MM.1S (cell line): Measurements from ENCODE around the gene NDUFC2.
"Not testable (repeated sequence)": the region's sequence is repeated elsewhere in the genome, so short reads cannot be mapped to it uniquely, and the experiment has no call there.

ENCODE experiments used
- DNase-seq: peaks from one replicate; pipeline ENCODE4 v3.0.0-alpha.2; 2015
- H2AFZ ChIP-seq: fragments of 300-600 bp; sonication (generic); 2 replicates; pipeline ENCODE4 v1.6.0; 2016; ENCODE audit warnings: antibody characterized with exemption, low read length
- H3F3A ChIP-seq: fragments of 300-600 bp; sonication (generic); 2 replicates; pipeline ENCODE4 v1.6.1; 2016; ENCODE audit warnings: mild to moderate bottlenecking, antibody characterized with exemption, low read length, moderate library complexity, mixed read lengths; ENCODE audit not compliant: insufficient read depth
- H3K27ac ChIP-seq: fragments of 300-600 bp; sonication (generic); 2 replicates; pipeline ENCODE4 v1.5.1; 2016; ENCODE audit warnings: mild to moderate bottlenecking, low read length
- H3K27me3 ChIP-seq: fragments of 300-600 bp; sonication (generic); replicated peaks from 2 replicates; pipeline ENCODE4 v1.6.0; 2016; ENCODE audit warnings: low read length; ENCODE audit not compliant: insufficient read depth
- H3K36me3 ChIP-seq: fragments of 300-600 bp; sonication (generic); replicated peaks from 2 replicates; pipeline ENCODE4 v1.6.1; 2016; ENCODE audit warnings: mild to moderate bottlenecking, low read length, mixed read lengths; ENCODE audit not compliant: insufficient read depth
- H3K4me1 ChIP-seq: fragments of 300-600 bp; sonication (generic); 2 replicates; pipeline ENCODE4 v1.6.1; 2016; ENCODE audit warnings: low read length, mixed read lengths
- H3K4me2 ChIP-seq: fragments of 300-600 bp; sonication (generic); 2 replicates; pipeline ENCODE4 v1.6.0; 2016; ENCODE audit warnings: low read depth, low read length
- H3K4me3 ChIP-seq: fragments of 300-600 bp; sonication (generic); 2 replicates; pipeline ENCODE4 v1.5.1; 2016; ENCODE audit warnings: low read length, mixed read lengths
- H3K79me2 ChIP-seq: fragments of 300-600 bp; sonication (generic); 2 replicates; pipeline ENCODE4 v1.6.1; 2016; ENCODE audit warnings: mixed run types, low read length, mixed read lengths
- H3K9ac ChIP-seq: fragments of 300-600 bp; sonication (generic); 2 replicates; pipeline ENCODE4 v1.6.1; 2016; ENCODE audit warnings: low read length, mixed read lengths
- H3K9me2 ChIP-seq: fragments of 300-600 bp; sonication (generic); replicated peaks from 2 replicates; pipeline ENCODE4 v1.6.1; 2016; ENCODE audit warnings: mild to moderate bottlenecking, low read length, mixed read lengths; ENCODE audit not compliant: insufficient read depth
- H3K9me3 ChIP-seq: fragments of 300-600 bp; sonication (generic); replicated peaks from 2 replicates; pipeline ENCODE4 v1.6.1; 2016; ENCODE audit warnings: mild to moderate bottlenecking, low read length, mixed read lengths; ENCODE audit not compliant: insufficient read depth
- H4K20me1 ChIP-seq: fragments of 300-600 bp; sonication (generic); 2 replicates; pipeline ENCODE4 v1.6.1; 2016; ENCODE audit warnings: mild to moderate bottlenecking, low read length, moderate library complexity, mixed read lengths; ENCODE audit not compliant: insufficient read depth
- EZH2 ChIP-seq: fragments of 300-600 bp; sonication (generic); optimal IDR thresholded peaks from 2 replicates; pipeline ENCODE3; 2017; ENCODE audit warnings: low read depth, mild to moderate bottlenecking, antibody characterized with exemption, low read length, mixed read lengths
- EZH2phosphoT487 ChIP-seq: fragments of 300-600 bp; sonication (generic); IDR thresholded peaks from 2 replicates; pipeline ENCODE4 v1.6.1; 2018; ENCODE audit warnings: antibody characterized with exemption, low read length
- TF ChIP-seq, protein P1 (sequence below): fragments of 300-600 bp; sonication (generic); IDR thresholded peaks from 2 replicates; pipeline ENCODE4 v1.5.1; 2016; ENCODE audit warnings: antibody characterized with exemption, low read length, mixed read lengths

NDUFC2 gene

DNA sequence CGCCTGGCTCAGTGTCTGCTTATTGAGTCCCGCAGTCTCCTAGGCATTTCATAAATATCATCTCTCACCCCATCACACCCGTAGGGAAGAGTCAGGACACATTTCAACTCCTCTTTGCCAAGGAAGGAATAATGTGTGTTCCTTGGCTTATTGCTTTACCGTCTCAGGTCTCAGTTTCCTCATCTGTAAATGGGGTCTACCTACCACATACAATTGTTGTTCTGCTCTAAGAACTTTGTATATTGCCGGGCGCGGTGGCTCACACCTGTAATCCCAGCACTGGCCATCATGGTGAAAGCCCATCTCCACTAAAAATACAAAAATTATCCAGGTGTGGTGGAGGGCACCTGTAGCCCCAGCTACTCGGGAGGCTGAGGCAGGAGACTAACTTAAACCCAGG lies 19.1 kb downstream of the NDUFC2 start:
- Histone ChIP-seq H3K36me3 (no peaks in the 10 kb centered on the region), H3K79me2 (no peaks in the 10 kb centered on the region), H3K9me3 (no peaks in the 10 kb centered on the region), H3K4me2 (no peak overlapping the region), H2AFZ (no peak overlapping the region), H3K4me3 (no peak overlapping the region), H3F3A (no peaks in the 10 kb centered on the region), H3K4me1 (peaks cover 6% of the 10 kb centered on the region), H3K27ac (no peak overlapping the region), H4K20me1 (no peaks in the 10 kb centered on the region), H3K9me2 (no peaks in the 10 kb centered on the region), H3K27me3 (no peaks in the 10 kb centered on the region), H3K9ac (no peak overlapping the region)
- DNase-seq: no peak
- TF ChIP-seq EZH2: no peak
- no peak for TF ChIP-seq EZH2phosphoT487
- TF ChIP-seq, protein P1, sequence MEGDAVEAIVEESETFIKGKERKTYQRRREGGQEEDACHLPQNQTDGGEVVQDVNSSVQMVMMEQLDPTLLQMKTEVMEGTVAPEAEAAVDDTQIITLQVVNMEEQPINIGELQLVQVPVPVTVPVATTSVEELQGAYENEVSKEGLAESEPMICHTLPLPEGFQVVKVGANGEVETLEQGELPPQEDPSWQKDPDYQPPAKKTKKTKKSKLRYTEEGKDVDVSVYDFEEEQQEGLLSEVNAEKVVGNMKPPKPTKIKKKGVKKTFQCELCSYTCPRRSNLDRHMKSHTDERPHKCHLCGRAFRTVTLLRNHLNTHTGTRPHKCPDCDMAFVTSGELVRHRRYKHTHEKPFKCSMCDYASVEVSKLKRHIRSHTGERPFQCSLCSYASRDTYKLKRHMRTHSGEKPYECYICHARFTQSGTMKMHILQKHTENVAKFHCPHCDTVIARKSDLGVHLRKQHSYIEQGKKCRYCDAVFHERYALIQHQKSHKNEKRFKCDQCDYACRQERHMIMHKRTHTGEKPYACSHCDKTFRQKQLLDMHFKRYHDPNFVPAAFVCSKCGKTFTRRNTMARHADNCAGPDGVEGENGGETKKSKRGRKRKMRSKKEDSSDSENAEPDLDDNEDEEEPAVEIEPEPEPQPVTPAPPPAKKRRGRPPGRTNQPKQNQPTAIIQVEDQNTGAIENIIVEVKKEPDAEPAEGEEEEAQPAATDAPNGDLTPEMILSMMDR: no peak

- H2AFZ ChIP-seq, H3K9ac ChIP-seq, DNase-seq, H3K4me1 ChIP-seq, H3K4me3 ChIP-seq, H3K36me3 ChIP-seq, H3K9me2 ChIP-seq, H3K79me2 ChIP-seq, H3F3A ChIP-seq, H3K4me2 ChIP-seq, H4K20me1 ChIP-seq, H3K9me3 ChIP-seq, H3K27ac ChIP-seq, H3K27me3 ChIP-seq: not testable (repeated sequence)
Measured at GRCh38 chr11:78059749-78060328, 19.8 kb downstream of the NDUFC2 start.

GRCh38 chr11:78057462-78058055 lies 22.1 kb downstream of the NDUFC2 start:
- no peaks in the 10 kb centered on the region for H3K27me3 ChIP-seq
- no peaks in the 10 kb centered on the region for H3K9me2 ChIP-seq
- TF ChIP-seq EZH2 (no peak), EZH2phosphoT487 (no peak)
- TF ChIP-seq, protein P1: no peak
- no peaks in the 10 kb centered on the region for H3K36me3 ChIP-seq
- H2AFZ ChIP-seq: no peak overlapping the region
- no peak overlapping the region for H3K4me2 ChIP-seq
- H3K4me1 ChIP-seq: no peaks in the 10 kb centered on the region
- no peak overlapping the region for H3K27ac ChIP-seq
- H3K9ac ChIP-seq: no peak overlapping the region
- H3F3A ChIP-seq: no peaks in the 10 kb centered on the region
- H3K4me3 ChIP-seq: no peak overlapping the region
- no peak for DNase-seq
- no peaks in the 10 kb centered on the region for H4K20me1 ChIP-seq
- H3K9me3 ChIP-seq: no peaks in the 10 kb centered on the region
- H3K79me2 ChIP-seq: no peaks in the 10 kb centered on the region

DNA sequence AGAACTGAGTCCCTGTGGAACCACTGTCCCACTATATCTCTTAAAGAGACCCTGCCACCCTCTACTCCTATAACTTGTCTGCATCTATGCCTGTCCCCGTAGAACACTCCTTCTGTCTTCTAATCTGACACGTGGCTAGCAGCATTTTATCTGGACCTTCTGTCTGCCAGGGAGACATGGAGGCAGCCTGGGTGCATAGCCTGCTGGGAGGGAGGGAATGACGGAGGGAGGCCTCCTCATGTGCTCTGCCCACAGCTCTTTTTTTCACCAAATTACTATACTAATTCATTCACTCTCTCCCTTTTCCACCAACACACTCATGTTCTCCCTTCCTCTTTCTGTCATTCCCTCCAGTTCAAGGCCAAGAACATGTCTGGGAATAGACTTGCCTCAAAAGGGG lies 23.6 kb downstream of the NDUFC2 start:
- Histone ChIP-seq H3K27me3 (no peaks in the 10 kb centered on the region), H3K4me3 (no peak overlapping the region), H3K79me2 (no peaks in the 10 kb centered on the region), H3K36me3 (no peaks in the 10 kb centered on the region), H3F3A (no peaks in the 10 kb centered on the region), H4K20me1 (no peaks in the 10 kb centered on the region), H2AFZ (no peak overlapping the region), H3K27ac (no peak overlapping the region), H3K4me1 (no peaks in the 10 kb centered on the region), H3K9me3 (no peaks in the 10 kb centered on the region), H3K9me2 (no peaks in the 10 kb centered on the region), H3K9ac (no peak overlapping the region), H3K4me2 (no peak overlapping the region)
- TF ChIP-seq, protein P1: no peak
- TF ChIP-seq EZH2 (no peak), EZH2phosphoT487 (no peak)
- DNase-seq: no peak
